PFSK-1 (cell line): ENCODE measurements around the gene ZNF425.

Experiments
- POLR2AphosphoS5 ChIP-seq: IDR thresholded peaks from 2 replicates; pipeline ENCODE4 v1.6.1; 2012; ENCODE audit warnings: low read depth, mild to moderate bottlenecking, control low read depth, low read length, moderate library complexity
- REST ChIP-seq, 2 experiments: IDR thresholded peaks; 2 replicates each; pipeline versions ENCODE4 v1.6.1 to v1.8.0; 2011 to 2012; ENCODE audit warnings: low read depth in 2 of 2, low read length in 2 of 2, control low read depth in 1 of 2, inconsistent platforms in 1 of 2, mild to moderate bottlenecking in 1 of 2, moderate library complexity in 1 of 2; ENCODE audit not compliant: insufficient read depth in 1 of 2
- SIN3A ChIP-seq: IDR thresholded peaks from 2 replicates; pipeline ENCODE4 v1.6.1; 2012; ENCODE audit warnings: mild to moderate bottlenecking, low read length, moderate library complexity, borderline replicate concordance; ENCODE audit not compliant: insufficient read depth

GRCh38 chr7:149141893-149142292 lies 15.8 kb upstream of the ZNF425 start:
- TF ChIP-seq SIN3A (no peak), POLR2AphosphoS5 (no peak), REST (IDR thresholded peaks at IDR 0.05; ENCODE audit: insufficient read depth in 1 of 2, low read depth in 2 of 2, low read length in 2 of 2) (no peak)
